Left hindlimb (tissue), 1 donor: ENCODE measurements around the gene CFAP97D2.
A peak's percentile ranks its signal among the peaks of the same experiment; 100 is the strongest.

Experiments
- DNase-seq: peaks from one replicate; pipeline ENCODE4 v3.0.0-alpha.2; 2018

Gene CFAP97D2

GRCh38 chr13:114200399-114200911, 21.4 kb downstream of the CFAP97D2 start:
- no peak for DNase-seq

GRCh38 chr13:114202581-114202980, 23.5 kb downstream of the CFAP97D2 start:
- no peak for DNase-seq

GRCh38 chr13:114203536-114203935, 24.5 kb downstream of the CFAP97D2 start:
- DNase-seq: no peak

- no peak for DNase-seq
Measured at GRCh38 chr13:114204894-114205293, 25.8 kb downstream of the CFAP97D2 start.

- DNase-seq: no peak
Measured at GRCh38 chr13:114208134-114208533, 29.1 kb downstream of the CFAP97D2 start.

GRCh38 chr13:114211446-114212157, 32.5 kb downstream of the CFAP97D2 start:
- no peak for DNase-seq

GRCh38 chr13:114212158-114212495, 33.1 kb downstream of the CFAP97D2 start:
- DNase-seq: no peak

GRCh38 chr13:114213980-114214379, 34.9 kb downstream of the CFAP97D2 start:
- no peak for DNase-seq

- DNase-seq: no peak
Measured at GRCh38 chr13:114219392-114219791, 40.3 kb downstream of the CFAP97D2 start.

- DNase-seq: no peak
Measured at GRCh38 chr13:114222461-114222968, 43.5 kb downstream of the CFAP97D2 start.

- DNase-seq: no peak
Measured at GRCh38 chr13:114224201-114224600, 45.1 kb downstream of the CFAP97D2 start.

GRCh38 chr13:114225610-114226009, 46.6 kb downstream of the CFAP97D2 start:
- no peak for DNase-seq

- no peak for DNase-seq
Measured at GRCh38 chr13:114226088-114226487, 47.0 kb downstream of the CFAP97D2 start.

- DNase-seq: peak; percentile 82
Measured at GRCh38 chr13:114226699-114227323, 47.8 kb downstream of the CFAP97D2 start.

- DNase-seq: no peak
Measured at GRCh38 chr13:114227528-114227927, 48.5 kb downstream of the CFAP97D2 start.

GRCh38 chr13:114228176-114228575, 49.1 kb downstream of the CFAP97D2 start:
- no peak for DNase-seq

GRCh38 chr13:114229506-114229905, 50.4 kb downstream of the CFAP97D2 start:
- DNase-seq: no peak

GRCh38 chr13:114230117-114230516, 51.1 kb downstream of the CFAP97D2 start:
- DNase-seq: no peak

- DNase-seq: no peak
Measured at GRCh38 chr13:114230575-114230974, 51.5 kb downstream of the CFAP97D2 start.

GRCh38 chr13:114231886-114232285, 52.8 kb downstream of the CFAP97D2 start:
- no peak for DNase-seq

GRCh38 chr13:114234266-114234644, 55.2 kb downstream of the CFAP97D2 start:
- no peak for DNase-seq

GRCh38 chr13:114234645-114235421, 55.8 kb downstream of the CFAP97D2 start, which contains the start of gene CDC16:
Gene CDC16, plus strand, starts transcription at chr13:114234897. Its CDS starts 188 bp downstream, at chr13:114235085.
- peak; percentile 93 for DNase-seq

- DNase-seq: no peak
Measured at GRCh38 chr13:114235697-114236096, 56.6 kb downstream of the CFAP97D2 start.
